Activated CD8-positive, alpha-beta T cell treated with anti-CD3 and anti-CD28 coated beads for 36 hours (primary cell): ENCODE measurements around the gene DCAF12L2. TPM values are rescaled to one million over a fixed set of nuclear protein-coding genes. Genes with fewer than 3 reads are reported as not detected.
"Not testable (repeated sequence)": the region's sequence is repeated elsewhere in the genome, so short reads cannot be mapped to it uniquely, and the experiment has no call there.

ENCODE experiments used
- ATAC-seq: fragments of 200-7000 bp; cut with Tn5 transposase; one replicate; pipeline ENCODE4 v1.10.0; 2021; ENCODE audit warnings: mild to moderate bottlenecking, moderate library complexity
- CTCF ChIA-PET: fragments of 350-600 bp; sonication (Branson Sonifier 250); formaldehyde crosslinking; loops from one replicate; lab custom pipeline; 2021; ENCODE audit warnings: antibody characterized with exemption; lab: Charles Lee
- POLR2A ChIA-PET: fragments of 350-600 bp; sonication (Branson Sonifier 250); formaldehyde crosslinking; loops from one replicate; lab custom pipeline; 2021; ENCODE audit warnings: antibody characterized with exemption; lab: Charles Lee
- DNase-seq: peaks from one replicate; pipeline ENCODE4 v3.0.0-alpha.2; 2020
- H3K27ac Mint-ChIP-seq: one replicate; pipeline ENCODE4 v1.8.0; 2021; ENCODE audit warnings: mild to moderate bottlenecking, mixed read lengths
- H3K27me3 Mint-ChIP-seq: one replicate; pipeline ENCODE4 v1.8.0; 2021; ENCODE audit warnings: mixed read lengths
- H3K36me3 Mint-ChIP-seq: one replicate; pipeline ENCODE4 v1.8.0; 2021; ENCODE audit warnings: low read depth, mixed read lengths
- H3K4me1 Mint-ChIP-seq: one replicate; pipeline ENCODE4 v1.8.0; 2021; ENCODE audit warnings: low read depth, mixed read lengths
- H3K4me3 Mint-ChIP-seq: one replicate; pipeline ENCODE4 v1.8.0; 2021; ENCODE audit warnings: mild to moderate bottlenecking, moderate library complexity, mixed read lengths
- H3K9me3 Mint-ChIP-seq: one replicate; pipeline ENCODE4 v1.8.0; 2021; ENCODE audit warnings: mixed read lengths
- intact Hi-C: fragments of 100-400 bp; cut with micrococcal nuclease; formaldehyde crosslinking; loops from one replicate; pipeline ENCODE4 v1.10.0; 2022
- total RNA-seq, 2 experiments: library from RNA; stranded (reverse); gene quantifications; one replicate each; pipeline ENCODE4 v1.2.3, GENCODE V29; 2021
- TF ChIP-seq, protein P1 (sequence below): fragments of 200-600 bp; IDR thresholded peaks from one replicate; pipeline ENCODE4 v1.8.0; 2022; ENCODE audit warnings: antibody characterized with exemption, mild to moderate bottlenecking

The DCAF12L2 gene
- total RNA-seq = not detected

DNA sequence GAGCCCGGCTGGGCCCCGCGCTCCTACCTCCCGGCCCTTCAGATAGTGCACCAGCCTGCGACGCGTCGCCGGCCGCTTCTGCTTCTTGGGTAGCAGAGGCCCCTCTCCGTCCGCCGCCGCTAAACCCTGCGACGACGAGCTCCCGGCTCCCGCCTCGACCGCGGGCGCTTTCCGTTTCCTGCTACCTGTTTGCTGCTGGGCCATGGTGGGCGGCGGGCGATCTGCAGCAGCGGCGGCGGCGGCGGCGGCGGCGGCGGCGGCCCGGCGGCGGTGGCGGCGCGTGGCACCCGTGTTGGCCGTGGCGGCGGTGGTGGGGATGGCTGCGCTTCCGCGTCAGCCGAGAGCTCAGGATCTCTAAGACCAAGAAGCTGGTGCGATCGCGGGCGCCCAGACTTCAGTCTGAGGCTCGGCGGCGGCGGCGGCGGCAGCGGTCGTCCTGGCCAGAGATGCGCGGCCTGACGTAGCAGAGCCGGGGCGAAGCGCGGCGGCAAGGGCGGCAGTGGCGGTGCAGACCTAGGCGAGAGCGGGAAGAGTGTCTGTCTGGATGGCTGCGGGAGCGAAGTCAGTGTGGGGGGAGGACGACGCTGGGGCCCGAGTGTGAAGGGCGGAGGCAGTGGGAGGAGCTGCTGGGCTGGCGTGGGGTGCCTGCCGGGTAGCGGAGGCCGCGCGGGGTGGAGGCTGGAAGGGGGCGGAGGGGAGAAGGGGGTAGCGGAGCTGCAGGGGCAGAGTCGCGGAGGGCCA lies at the start of gene DCAF12L2:
TSS of gene DCAF12L2 (minus strand) at position 569 of the 741 bp plus-strand sequence. CDS start at position 204, 365 bp downstream.
- CTCF ChIA-PET = no interaction called here
- H3K27ac Mint-ChIP-seq = no peak within 1 kb of the TSS
- no peaks in the 10 kb centered on the region for H3K9me3 Mint-ChIP-seq
- DNase-seq (peak; percentile 10), ATAC-seq (no peak)
- intact Hi-C loops = no loop called here
- POLR2A ChIA-PET = no interaction called here
- H3K4me3 Mint-ChIP-seq = peak within 1 kb of the TSS; percentile 27
- TF ChIP-seq, protein P1, sequence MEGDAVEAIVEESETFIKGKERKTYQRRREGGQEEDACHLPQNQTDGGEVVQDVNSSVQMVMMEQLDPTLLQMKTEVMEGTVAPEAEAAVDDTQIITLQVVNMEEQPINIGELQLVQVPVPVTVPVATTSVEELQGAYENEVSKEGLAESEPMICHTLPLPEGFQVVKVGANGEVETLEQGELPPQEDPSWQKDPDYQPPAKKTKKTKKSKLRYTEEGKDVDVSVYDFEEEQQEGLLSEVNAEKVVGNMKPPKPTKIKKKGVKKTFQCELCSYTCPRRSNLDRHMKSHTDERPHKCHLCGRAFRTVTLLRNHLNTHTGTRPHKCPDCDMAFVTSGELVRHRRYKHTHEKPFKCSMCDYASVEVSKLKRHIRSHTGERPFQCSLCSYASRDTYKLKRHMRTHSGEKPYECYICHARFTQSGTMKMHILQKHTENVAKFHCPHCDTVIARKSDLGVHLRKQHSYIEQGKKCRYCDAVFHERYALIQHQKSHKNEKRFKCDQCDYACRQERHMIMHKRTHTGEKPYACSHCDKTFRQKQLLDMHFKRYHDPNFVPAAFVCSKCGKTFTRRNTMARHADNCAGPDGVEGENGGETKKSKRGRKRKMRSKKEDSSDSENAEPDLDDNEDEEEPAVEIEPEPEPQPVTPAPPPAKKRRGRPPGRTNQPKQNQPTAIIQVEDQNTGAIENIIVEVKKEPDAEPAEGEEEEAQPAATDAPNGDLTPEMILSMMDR = no peak
- no peaks in the 10 kb centered on the region for H3K36me3 Mint-ChIP-seq
- H3K27me3 Mint-ChIP-seq = peaks cover 13% of the 10 kb centered on the region
- no peaks in the 10 kb centered on the region for H3K4me1 Mint-ChIP-seq

DNA sequence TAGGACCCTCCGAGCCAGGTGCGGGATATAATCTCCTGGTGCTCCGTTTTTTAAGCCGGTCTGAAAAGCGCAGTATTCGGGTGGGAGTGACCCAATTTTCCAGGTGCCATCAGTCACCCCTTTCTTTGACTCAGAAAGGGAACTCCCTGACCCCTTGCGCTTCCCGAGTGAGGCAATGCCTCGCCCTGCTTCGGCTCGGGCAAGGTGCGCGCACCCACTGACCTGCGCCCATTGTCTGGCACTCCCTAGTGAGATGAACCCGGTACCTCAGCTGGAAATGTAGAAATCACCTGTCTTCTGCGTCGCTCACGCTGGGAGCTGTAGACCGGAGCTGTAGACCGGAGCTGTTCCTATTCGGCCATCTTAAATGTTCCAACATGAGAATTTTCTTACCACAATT lies 24.8 kb upstream of the DCAF12L2 start:
- intact Hi-C loops, H3K36me3 Mint-ChIP-seq, DNase-seq, POLR2A ChIA-PET, CTCF ChIA-PET, ATAC-seq, H3K4me3 Mint-ChIP-seq, H3K27me3 Mint-ChIP-seq, H3K4me1 Mint-ChIP-seq, H3K27ac Mint-ChIP-seq, H3K9me3 Mint-ChIP-seq: not testable (repeated sequence)

DNA sequence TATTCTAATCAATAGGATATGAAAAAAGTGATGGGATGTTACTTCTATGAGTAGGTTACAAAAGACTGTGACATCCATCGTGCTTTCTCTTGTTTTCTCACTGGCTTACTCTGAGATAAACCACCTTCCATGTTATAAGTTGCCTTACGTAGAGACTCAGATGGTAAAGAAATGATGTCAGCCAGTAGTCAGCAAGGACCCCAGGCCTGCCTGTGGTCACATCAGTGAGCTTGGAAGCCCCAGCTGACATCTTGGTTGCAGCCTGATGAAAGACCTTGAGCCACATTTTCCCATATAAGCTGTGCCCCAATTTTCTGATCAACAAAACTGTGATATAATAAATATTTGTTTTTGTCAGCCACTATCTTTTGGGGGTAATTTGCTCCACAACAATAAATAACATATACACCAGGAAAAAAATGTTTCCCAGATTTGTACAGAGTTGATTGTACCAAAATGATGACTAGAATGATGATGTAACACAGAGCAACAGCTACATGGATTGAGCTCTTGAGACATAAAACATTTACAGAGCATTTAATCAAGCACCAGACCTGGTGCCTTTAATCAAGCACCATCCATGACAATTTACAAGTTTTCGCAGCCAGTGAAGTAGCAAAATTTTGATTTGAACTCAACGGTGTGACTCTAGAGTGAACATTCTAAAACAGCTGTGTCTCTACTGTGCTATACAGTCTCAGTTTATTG lies 11.2 kb upstream of the DCAF12L2 start:
- no peaks in the 10 kb centered on the region for H3K4me1 Mint-ChIP-seq
- H3K27me3 Mint-ChIP-seq = no peaks in the 10 kb centered on the region
- no peaks in the 10 kb centered on the region for H3K36me3 Mint-ChIP-seq
- no peaks in the 10 kb centered on the region for H3K9me3 Mint-ChIP-seq
- H3K27ac Mint-ChIP-seq = no peak overlapping the region
- DNase-seq (no peak), ATAC-seq (no peak)
- TF ChIP-seq, protein P1 = no peak
- intact Hi-C loops = no loop called here
- POLR2A ChIA-PET = no interaction called here
- H3K4me3 Mint-ChIP-seq = no peak overlapping the region
- CTCF ChIA-PET = no interaction called here

DNA sequence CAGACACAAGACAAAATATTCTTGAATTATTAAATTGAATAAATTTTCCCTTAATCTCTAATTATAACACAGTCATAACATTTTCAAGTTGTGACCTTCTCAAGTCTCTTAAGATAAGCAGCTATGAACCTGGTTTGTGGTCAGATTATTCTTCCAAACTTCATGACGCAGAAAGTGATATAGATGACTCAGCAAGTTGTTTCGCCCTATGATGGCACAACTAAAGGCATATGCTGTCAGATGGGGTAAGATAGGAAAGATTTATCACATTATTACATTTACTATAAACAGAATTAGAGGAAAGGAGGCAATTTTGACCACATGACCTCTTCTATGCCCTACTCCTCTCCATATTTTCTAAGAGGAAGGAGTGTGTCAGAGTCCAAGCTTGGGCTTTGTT lies 4.6 kb upstream of the DCAF12L2 start:
- ChIA-PET CTCF (no interaction called here), POLR2A (no interaction called here)
- Mint-ChIP-seq H3K27me3 (peaks cover 9% of the 10 kb centered on the region), H3K4me1 (no peaks in the 10 kb centered on the region), H3K27ac (no peak overlapping the region), H3K9me3 (no peaks in the 10 kb centered on the region), H3K36me3 (no peaks in the 10 kb centered on the region), H3K4me3 (no peak overlapping the region)
- intact Hi-C loops = no loop called here
- DNase-seq (no peak), ATAC-seq (no peak)
- TF ChIP-seq, protein P1 = no peak

DNA sequence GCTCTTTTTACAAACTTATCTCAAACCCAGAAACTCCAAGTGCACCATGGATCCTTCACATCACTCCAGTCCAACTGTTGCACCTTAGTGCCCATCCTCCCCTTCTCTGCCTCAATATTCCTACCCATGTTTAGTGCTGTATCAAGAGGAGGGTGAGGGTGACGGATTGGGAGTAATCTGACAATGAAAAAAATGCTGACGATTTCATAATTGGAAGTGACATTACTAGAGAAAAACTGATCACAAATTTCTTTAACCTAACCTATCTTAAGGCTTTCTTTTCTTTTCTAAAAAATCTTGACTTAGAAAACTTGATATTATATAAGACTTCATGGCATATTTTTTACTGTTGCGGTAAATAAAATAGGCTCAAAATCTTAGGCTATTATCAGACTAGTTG lies 1.5 kb upstream of the DCAF12L2 start:
- DNase-seq = no peak
- intact Hi-C loops = no loop called here
- H3K36me3 Mint-ChIP-seq = no peaks in the 10 kb centered on the region
- no peak for ATAC-seq
- POLR2A ChIA-PET = no interaction called here
- TF ChIP-seq, protein P1 = no peak
- no peaks in the 10 kb centered on the region for H3K9me3 Mint-ChIP-seq
- no peaks in the 10 kb centered on the region for H3K4me1 Mint-ChIP-seq
- peaks cover 13% of the 10 kb centered on the region for H3K27me3 Mint-ChIP-seq
- CTCF ChIA-PET = no interaction called here
- no peak overlapping the region for H3K4me3 Mint-ChIP-seq
- H3K27ac Mint-ChIP-seq = no peak overlapping the region
